ENCODE measurements around the gene SERPINA9.
"Not testable (repeated sequence)": the region's sequence is repeated elsewhere in the genome, so short reads cannot be mapped to it uniquely, and the experiment has no call there.

The SERPINA9 gene

GRCh38 chr14:94517248-94517640 lies 41.2 kb upstream of the SERPINA9 start:
- no peak for DNase-seq (ENCODE audit: low spot score)
- no peak for TF ChIP-seq CTCF (IDR thresholded peaks at IDR 0.05; ENCODE audit: borderline replicate concordance, control extremely low read depth, extremely low read depth, insufficient read depth, missing control alignments)
- in situ Hi-C loops (cut with MboI; ENCODE audit: low sequenced_read_pairs, unreplicated experiment), result no loop called here

GRCh38 chr14:94515856-94516255 lies 39.9 kb upstream of the SERPINA9 start:
- no peak for DNase-seq (ENCODE audit: low spot score)
- no peak for TF ChIP-seq CTCF (IDR thresholded peaks at IDR 0.05; ENCODE audit: borderline replicate concordance, control extremely low read depth, extremely low read depth, insufficient read depth, missing control alignments)
- in situ Hi-C loops (cut with MboI; ENCODE audit: low sequenced_read_pairs, unreplicated experiment), result no loop called here

GRCh38 chr14:94515426-94515825 lies 39.4 kb upstream of the SERPINA9 start:
- in situ Hi-C loops (cut with MboI; ENCODE audit: low sequenced_read_pairs, unreplicated experiment), result no loop called here
- no peak for TF ChIP-seq CTCF (IDR thresholded peaks at IDR 0.05; ENCODE audit: borderline replicate concordance, control extremely low read depth, extremely low read depth, insufficient read depth, missing control alignments)
- no peak for DNase-seq (ENCODE audit: low spot score)

GRCh38 chr14:94514351-94514750 lies 38.4 kb upstream of the SERPINA9 start:
- in situ Hi-C loops (cut with MboI; ENCODE audit: low sequenced_read_pairs, unreplicated experiment), result no loop called here
- no peak for TF ChIP-seq CTCF (IDR thresholded peaks at IDR 0.05; ENCODE audit: borderline replicate concordance, control extremely low read depth, extremely low read depth, insufficient read depth, missing control alignments)
- DNase-seq (ENCODE audit: low spot score), result no peak

GRCh38 chr14:94510481-94510880 lies 34.5 kb upstream of the SERPINA9 start:
- in situ Hi-C loops (cut with MboI; ENCODE audit: low sequenced_read_pairs, unreplicated experiment); DNase-seq (ENCODE audit: low spot score): not testable (repeated sequence)

GRCh38 chr14:94509356-94509755 lies 33.4 kb upstream of the SERPINA9 start, which contains the start of gene SERPINA12:
SERPINA12 (minus strand) TSS chr14:94509469; CDS start chr14:94498397, 11,072 bp downstream.
- in situ Hi-C loops (cut with MboI; ENCODE audit: low sequenced_read_pairs, unreplicated experiment), result no loop called here
- TF ChIP-seq CTCF (IDR thresholded peaks at IDR 0.05; ENCODE audit: borderline replicate concordance, control extremely low read depth, extremely low read depth, insufficient read depth, missing control alignments), result no peak
- no peak for DNase-seq (ENCODE audit: low spot score)

GRCh38 chr14:94505641-94506040 lies 29.6 kb upstream of the SERPINA9 start:
- no peak for DNase-seq (ENCODE audit: low spot score)
- in situ Hi-C loops (cut with MboI; ENCODE audit: low sequenced_read_pairs, unreplicated experiment), result no loop called here
- no peak for TF ChIP-seq CTCF (IDR thresholded peaks at IDR 0.05; ENCODE audit: borderline replicate concordance, control extremely low read depth, extremely low read depth, insufficient read depth, missing control alignments)
